Dedifferentiated amniotic fluid mesenchymal stem cell (primary cell): ENCODE results near the gene HEATR5A.

ENCODE experiments used
- DNase-seq: peaks from one replicate; pipeline ENCODE4 v3.0.0-alpha.2; 2016; ENCODE audit errors: extremely low spot score

HEATR5A gene

GRCh38 chr14:31426663-31427062 lies 6.3 kb upstream of the HEATR5A start:
- DNase-seq: no peak

GRCh38 chr14:31425905-31426304 lies 5.6 kb upstream of the HEATR5A start:
- DNase-seq: no peak

- DNase-seq: no peak
Measured at GRCh38 chr14:31421200-31421599, 850 bp upstream of the HEATR5A start.

- no peak for DNase-seq
Measured at GRCh38 chr14:31419967-31420318, 407 bp downstream of the HEATR5A start.

GRCh38 chr14:31419179-31419966 lies 977 bp downstream of the HEATR5A start:
- DNase-seq: no peak

- DNase-seq: no peak
Measured at GRCh38 chr14:31418440-31418839, 1.9 kb downstream of the HEATR5A start.

- DNase-seq: no peak
Measured at GRCh38 chr14:31414190-31414833, 6.0 kb downstream of the HEATR5A start.

- peak; percentile 38 for DNase-seq
Measured at GRCh38 chr14:31411218-31411727, 9.1 kb downstream of the HEATR5A start.

GRCh38 chr14:31410048-31410650 lies 10.2 kb downstream of the HEATR5A start:
- no peak for DNase-seq

GRCh38 chr14:31408421-31408820 lies 11.9 kb downstream of the HEATR5A start:
- DNase-seq: no peak

- no peak for DNase-seq
Measured at GRCh38 chr14:31405599-31406232, 14.6 kb downstream of the HEATR5A start.

- no peak for DNase-seq
Measured at GRCh38 chr14:31405106-31405505, 15.2 kb downstream of the HEATR5A start.

- no peak for DNase-seq
Measured at GRCh38 chr14:31403707-31404106, 16.6 kb downstream of the HEATR5A start.

- DNase-seq: no peak
Measured at GRCh38 chr14:31402764-31403439, 17.4 kb downstream of the HEATR5A start.

- DNase-seq: no peak
Measured at GRCh38 chr14:31401369-31401932, 18.9 kb downstream of the HEATR5A start.

- DNase-seq: no peak
Measured at GRCh38 chr14:31400031-31400638, 20.2 kb downstream of the HEATR5A start.

GRCh38 chr14:31395572-31396205 lies 24.7 kb downstream of the HEATR5A start:
- DNase-seq: no peak

GRCh38 chr14:31395119-31395518 lies 25.2 kb downstream of the HEATR5A start:
- DNase-seq: no peak

GRCh38 chr14:31391977-31392503 lies 28.3 kb downstream of the HEATR5A start:
- DNase-seq: no peak

GRCh38 chr14:31391473-31391872 lies 28.9 kb downstream of the HEATR5A start:
- DNase-seq: no peak
